Gastrocnemius medialis (tissue), 4 donors: ENCODE measurements around the gene MIPOL1.

Experiments used
- CTCF ChIP-seq, 5 experiments: fragments of 450-650 bp in 3 of 5; fragments of 200-600 bp in 2 of 5; sonication (generic) in 2 of 5; IDR thresholded peaks in 4 of 5; conservative IDR thresholded peaks in 1 of 5; 1 replicate in 4 of 5; 2 replicates in 1 of 5; pipeline ENCODE4 v1.5.1; 2016 to 2019; ENCODE audit warnings: antibody characterized with exemption in 5 of 5, mild to moderate bottlenecking in 3 of 5, moderate library complexity in 3 of 5
- POLR2A ChIP-seq, 2 donors: fragments of 450-650 bp; IDR thresholded peaks; one replicate each; pipeline ENCODE4 v1.6.1; 2017; ENCODE audit warnings: antibody characterized with exemption in 2 of 2, mild to moderate bottlenecking in 2 of 2, moderate library complexity in 2 of 2

DNA sequence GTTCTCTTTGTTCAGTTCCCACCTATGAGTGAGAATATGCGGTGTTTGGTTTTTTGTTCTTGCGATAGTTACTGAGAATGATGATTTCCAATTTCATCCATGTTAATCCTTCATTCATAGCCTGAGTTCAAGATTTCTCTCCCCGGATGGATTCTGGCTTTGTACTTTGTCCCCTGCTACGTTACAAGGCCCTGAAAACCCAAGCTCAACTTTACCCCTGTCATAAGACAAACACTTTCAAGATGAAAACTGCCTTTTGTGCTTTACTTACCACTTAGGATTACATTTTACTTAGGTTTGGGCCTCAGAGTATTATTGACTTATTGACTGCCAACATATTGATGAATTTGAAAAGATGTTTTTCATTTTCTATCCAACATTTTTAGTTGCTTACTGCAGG lies 361.0 kb downstream of the MIPOL1 start:
- TF ChIP-seq CTCF (IDR thresholded peaks at IDR 0.05 in 4 of 5, conservative IDR thresholded peaks at IDR 0.05 in 1 of 5): no peak
- no peak for TF ChIP-seq POLR2A (IDR thresholded peaks at IDR 0.05)
